GM10847 (cell line): ENCODE data around the gene PIP4P1.
A peak's percentile ranks its signal among the peaks of the same experiment; 100 is the strongest.

ENCODE experiments used
- POLR2A ChIP-seq: IDR thresholded peaks from 2 replicates; pipeline ENCODE4 v1.6.1; 2011; ENCODE audit not compliant: insufficient read length; ENCODE audit errors: extremely low read depth

Gene PIP4P1

GRCh38 chr14:20461225-20462141, at the start of gene PIP4P1:
TSS of gene PIP4P1 (minus strand) at chr14:20461434. CDS start at chr14:20461325, 109 bp downstream.
- TF ChIP-seq POLR2A, result peak; percentile 61

- no peak for TF ChIP-seq POLR2A
Observed at GRCh38 chr14:20508367-20508766, 47.1 kb upstream of the PIP4P1 start.

GRCh38 chr14:20503898-20504297, 42.7 kb upstream of the PIP4P1 start:
- TF ChIP-seq POLR2A, result no peak

- no peak for TF ChIP-seq POLR2A
Observed at GRCh38 chr14:20501346-20501745, 40.1 kb upstream of the PIP4P1 start.

- no peak for TF ChIP-seq POLR2A
Observed at GRCh38 chr14:20499881-20500280, 38.6 kb upstream of the PIP4P1 start.

- TF ChIP-seq POLR2A, result no peak
Observed at GRCh38 chr14:20499108-20499507, 37.9 kb upstream of the PIP4P1 start.

GRCh38 chr14:20498622-20499021, 37.4 kb upstream of the PIP4P1 start:
- no peak for TF ChIP-seq POLR2A

- TF ChIP-seq POLR2A, result no peak
Observed at GRCh38 chr14:20494935-20495766, 33.9 kb upstream of the PIP4P1 start.

- TF ChIP-seq POLR2A, result no peak
Observed at GRCh38 chr14:20493634-20494033, 32.4 kb upstream of the PIP4P1 start.

- TF ChIP-seq POLR2A, result no peak
Observed at GRCh38 chr14:20492486-20492885, 31.3 kb upstream of the PIP4P1 start.

- no peak for TF ChIP-seq POLR2A
Observed at GRCh38 chr14:20490563-20490962, 29.3 kb upstream of the PIP4P1 start.

GRCh38 chr14:20489093-20489994, 28.1 kb upstream of the PIP4P1 start:
- no peak for TF ChIP-seq POLR2A

- TF ChIP-seq POLR2A, result no peak
Observed at GRCh38 chr14:20487396-20487725, 26.1 kb upstream of the PIP4P1 start.

- no peak for TF ChIP-seq POLR2A
Observed at GRCh38 chr14:20486684-20487395, 25.6 kb upstream of the PIP4P1 start.
